NB4 (cell line): ENCODE data around the gene KCNIP4.

Experiments
- DNase-seq: peaks from one replicate; pipeline ENCODE4 v3.0.0; 2010; ENCODE audit warnings: low read depth
- H3K4me3 ChIP-seq: one replicate; pipeline ENCODE4 v1.5.1; 2011; ENCODE audit warnings: mild to moderate bottlenecking, low read depth, low read length, moderate library complexity
- MYC ChIP-seq: IDR thresholded peaks from 2 replicates; pipeline ENCODE4 v1.6.1; 2011; ENCODE audit warnings: low read depth, low read length
- POLR2A ChIP-seq: IDR thresholded peaks from 2 replicates; pipeline ENCODE4 v1.6.1; 2011; ENCODE audit warnings: mild to moderate bottlenecking; ENCODE audit not compliant: insufficient read length; ENCODE audit errors: extremely low read depth
- TF ChIP-seq, protein P1 (sequence below): IDR thresholded peaks from one replicate; pipeline ENCODE4 v1.5.1; 2012; ENCODE audit warnings: low read depth, low read length
- TF ChIP-seq, protein P2 (sequence below): IDR thresholded peaks from 2 replicates; pipeline ENCODE4 v1.6.1; 2011; ENCODE audit warnings: low read depth, low read length

KCNIP4 gene

DNA sequence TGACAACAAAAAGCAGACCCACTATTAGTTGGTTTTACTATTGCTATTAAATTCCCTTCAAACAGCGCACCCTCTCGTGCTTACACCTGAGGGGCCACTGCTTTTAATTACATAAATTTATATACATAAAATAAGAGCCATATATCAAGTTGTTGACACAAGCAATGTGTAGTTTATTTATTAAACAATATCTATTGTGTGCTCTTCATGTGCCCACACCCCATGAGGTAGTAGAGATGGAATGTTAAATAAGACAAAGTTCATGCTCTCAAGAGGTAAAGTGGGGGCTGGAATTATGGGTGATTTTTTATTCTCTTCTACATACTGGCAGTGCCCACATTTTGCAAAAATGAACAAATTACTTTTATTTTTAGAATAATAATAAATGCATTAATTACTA is 47.3 kb downstream of the KCNIP4 start:
- no peak overlapping the region for H3K4me3 ChIP-seq
- no peak for DNase-seq
- TF ChIP-seq POLR2A (no peak), MYC (no peak)
- TF ChIP-seq, protein P1, sequence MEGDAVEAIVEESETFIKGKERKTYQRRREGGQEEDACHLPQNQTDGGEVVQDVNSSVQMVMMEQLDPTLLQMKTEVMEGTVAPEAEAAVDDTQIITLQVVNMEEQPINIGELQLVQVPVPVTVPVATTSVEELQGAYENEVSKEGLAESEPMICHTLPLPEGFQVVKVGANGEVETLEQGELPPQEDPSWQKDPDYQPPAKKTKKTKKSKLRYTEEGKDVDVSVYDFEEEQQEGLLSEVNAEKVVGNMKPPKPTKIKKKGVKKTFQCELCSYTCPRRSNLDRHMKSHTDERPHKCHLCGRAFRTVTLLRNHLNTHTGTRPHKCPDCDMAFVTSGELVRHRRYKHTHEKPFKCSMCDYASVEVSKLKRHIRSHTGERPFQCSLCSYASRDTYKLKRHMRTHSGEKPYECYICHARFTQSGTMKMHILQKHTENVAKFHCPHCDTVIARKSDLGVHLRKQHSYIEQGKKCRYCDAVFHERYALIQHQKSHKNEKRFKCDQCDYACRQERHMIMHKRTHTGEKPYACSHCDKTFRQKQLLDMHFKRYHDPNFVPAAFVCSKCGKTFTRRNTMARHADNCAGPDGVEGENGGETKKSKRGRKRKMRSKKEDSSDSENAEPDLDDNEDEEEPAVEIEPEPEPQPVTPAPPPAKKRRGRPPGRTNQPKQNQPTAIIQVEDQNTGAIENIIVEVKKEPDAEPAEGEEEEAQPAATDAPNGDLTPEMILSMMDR: no peak
- TF ChIP-seq, protein P2, sequence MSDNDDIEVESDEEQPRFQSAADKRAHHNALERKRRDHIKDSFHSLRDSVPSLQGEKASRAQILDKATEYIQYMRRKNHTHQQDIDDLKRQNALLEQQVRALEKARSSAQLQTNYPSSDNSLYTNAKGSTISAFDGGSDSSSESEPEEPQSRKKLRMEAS: no peak

DNA sequence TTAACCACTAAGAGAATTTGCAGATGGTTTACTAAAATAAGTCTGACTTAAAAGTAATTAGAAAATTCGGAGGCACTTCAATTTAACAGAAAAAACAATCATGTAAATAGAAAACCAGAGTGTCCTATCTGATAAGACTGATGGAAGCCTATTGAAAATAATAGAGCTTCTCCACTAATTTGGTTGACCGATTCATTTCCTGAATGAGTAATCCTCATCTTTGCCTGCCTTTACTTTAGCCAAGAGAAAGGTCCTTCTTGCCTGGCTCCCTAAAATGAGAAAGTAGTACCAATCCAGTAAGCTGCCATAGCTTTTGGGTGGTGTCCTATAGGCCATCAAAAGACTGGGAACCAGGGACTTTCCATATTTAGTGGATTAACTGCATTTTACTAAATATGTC is 48.4 kb downstream of the KCNIP4 start:
- no peak overlapping the region for H3K4me3 ChIP-seq
- TF ChIP-seq, protein P1: no peak
- TF ChIP-seq, protein P2: no peak
- no peak for TF ChIP-seq POLR2A
- no peak for TF ChIP-seq MYC
- no peak for DNase-seq

DNA sequence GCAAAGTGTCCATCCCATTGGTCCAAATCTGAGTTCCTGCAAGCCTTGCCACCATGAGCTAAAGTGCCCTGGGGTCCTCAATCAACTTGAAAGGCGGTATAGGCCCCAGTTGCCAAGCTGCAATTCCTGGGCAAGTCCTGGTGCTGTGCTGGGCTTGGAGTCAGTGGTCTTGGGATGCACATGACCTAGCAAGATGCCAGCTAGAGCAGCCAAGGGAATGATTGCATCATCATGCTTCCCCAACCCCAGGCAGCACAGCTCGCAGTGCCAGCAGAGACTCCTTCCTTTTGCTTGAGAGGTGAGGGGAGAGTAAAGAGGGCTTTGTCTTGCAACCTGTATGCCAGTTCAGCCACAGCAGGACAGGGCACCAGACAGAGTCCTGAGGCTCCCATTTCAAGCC is 50.5 kb downstream of the KCNIP4 start:
- TF ChIP-seq, protein P1: no peak
- TF ChIP-seq POLR2A: no peak
- TF ChIP-seq, protein P2: no peak
- no peak for TF ChIP-seq MYC
- DNase-seq: no peak
- H3K4me3 ChIP-seq: no peak overlapping the region

DNA sequence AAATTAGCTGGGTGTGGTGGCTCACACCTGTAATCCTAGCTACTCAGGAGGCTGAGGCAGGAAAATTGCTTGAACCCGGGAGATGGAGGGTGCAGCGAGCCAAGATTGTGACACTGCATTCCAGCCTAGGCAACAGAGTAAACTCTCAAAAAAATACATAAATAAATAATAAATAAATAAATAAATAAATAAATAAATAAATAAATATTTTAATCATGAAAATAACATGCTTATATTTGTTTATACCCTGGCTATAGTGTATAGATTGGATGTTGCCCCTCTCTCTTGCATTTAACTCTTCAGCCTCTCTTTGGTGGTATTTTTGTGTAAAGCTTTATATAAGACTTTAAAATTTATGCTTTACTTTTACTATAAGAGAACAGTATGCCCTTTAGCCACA is 51.8 kb downstream of the KCNIP4 start:
- DNase-seq: no peak
- TF ChIP-seq, protein P1: no peak
- TF ChIP-seq MYC (no peak), POLR2A (no peak)
- TF ChIP-seq, protein P2: no peak
- H3K4me3 ChIP-seq: no peak overlapping the region

DNA sequence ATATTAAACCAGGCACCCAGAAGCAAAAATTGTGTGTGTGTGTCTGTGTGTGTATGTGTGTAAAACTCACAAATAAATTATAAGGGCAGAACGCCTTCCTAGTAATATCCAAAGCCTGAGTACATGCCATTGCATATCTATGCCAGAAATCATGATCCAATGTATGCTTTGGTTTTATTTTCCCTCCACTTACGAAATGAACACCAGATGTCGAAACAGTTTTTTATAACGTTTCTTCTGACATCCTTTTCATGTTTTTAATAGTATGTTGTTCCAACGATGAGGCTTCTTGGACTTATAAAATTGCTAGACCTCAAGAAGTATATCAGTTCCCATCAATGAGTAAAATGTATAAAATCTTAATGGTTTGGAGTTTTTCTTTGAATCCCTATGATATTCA is 55.4 kb downstream of the KCNIP4 start:
- no peak overlapping the region for H3K4me3 ChIP-seq
- TF ChIP-seq MYC: no peak
- TF ChIP-seq, protein P1: no peak
- no peak for TF ChIP-seq POLR2A
- TF ChIP-seq, protein P2: no peak
- no peak for DNase-seq

DNA sequence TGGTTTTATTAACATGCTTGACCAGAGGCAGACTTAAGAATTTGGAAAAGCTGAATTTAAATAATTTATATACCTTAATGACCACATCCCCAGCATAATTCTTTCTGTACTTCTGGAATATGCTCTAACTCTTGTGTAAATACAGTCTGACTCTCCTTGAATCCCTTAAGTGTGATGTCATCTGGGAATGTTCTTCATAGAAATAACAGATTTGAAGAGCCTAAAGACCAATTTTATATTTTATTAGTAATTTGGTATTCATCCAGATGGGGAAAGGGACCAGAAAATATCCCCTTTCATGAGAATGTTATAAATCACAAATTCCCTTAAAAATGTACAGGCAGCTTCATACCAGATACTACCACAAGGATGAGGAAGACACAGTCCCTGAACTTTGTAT is 58.3 kb downstream of the KCNIP4 start:
- no peak for DNase-seq
- H3K4me3 ChIP-seq: no peak overlapping the region
- TF ChIP-seq POLR2A (no peak), MYC (no peak)
- TF ChIP-seq, protein P1: no peak
- TF ChIP-seq, protein P2: no peak
